ENCODE data around the gene FOXP1. TPM values are rescaled to one million over a fixed set of nuclear protein-coding genes. Genes with fewer than 3 reads are reported as not detected.

The FOXP1 gene
- polyA plus RNA-seq, 1 experiment, result 56.6 TPM

- DNase-seq (ENCODE audit: low read depth, low spot score), result no peak
- Histone ChIP-seq H3K27me3 (ENCODE audit: control insufficient read depth, insufficient read depth, low read length) (no peaks in the 10 kb centered on the region), H3K4me3 (ENCODE audit: low read depth, low read length) (no peak overlapping the region), H3K9me3 (ENCODE audit: control insufficient read depth, insufficient read depth, low read length) (no peaks in the 10 kb centered on the region), H3K27ac (ENCODE audit: low read depth, low read length) (no peak overlapping the region)
- POLR2A ChIA-PET, result no interaction called here
- TF ChIP-seq, protein P1, sequence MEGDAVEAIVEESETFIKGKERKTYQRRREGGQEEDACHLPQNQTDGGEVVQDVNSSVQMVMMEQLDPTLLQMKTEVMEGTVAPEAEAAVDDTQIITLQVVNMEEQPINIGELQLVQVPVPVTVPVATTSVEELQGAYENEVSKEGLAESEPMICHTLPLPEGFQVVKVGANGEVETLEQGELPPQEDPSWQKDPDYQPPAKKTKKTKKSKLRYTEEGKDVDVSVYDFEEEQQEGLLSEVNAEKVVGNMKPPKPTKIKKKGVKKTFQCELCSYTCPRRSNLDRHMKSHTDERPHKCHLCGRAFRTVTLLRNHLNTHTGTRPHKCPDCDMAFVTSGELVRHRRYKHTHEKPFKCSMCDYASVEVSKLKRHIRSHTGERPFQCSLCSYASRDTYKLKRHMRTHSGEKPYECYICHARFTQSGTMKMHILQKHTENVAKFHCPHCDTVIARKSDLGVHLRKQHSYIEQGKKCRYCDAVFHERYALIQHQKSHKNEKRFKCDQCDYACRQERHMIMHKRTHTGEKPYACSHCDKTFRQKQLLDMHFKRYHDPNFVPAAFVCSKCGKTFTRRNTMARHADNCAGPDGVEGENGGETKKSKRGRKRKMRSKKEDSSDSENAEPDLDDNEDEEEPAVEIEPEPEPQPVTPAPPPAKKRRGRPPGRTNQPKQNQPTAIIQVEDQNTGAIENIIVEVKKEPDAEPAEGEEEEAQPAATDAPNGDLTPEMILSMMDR (IDR thresholded peaks at IDR 0.05; ENCODE audit: low read depth, low read length), result no peak
- CTCF ChIA-PET, result interaction anchor here (0.5 to 1.0 kb wide), 2 partner anchors 252 to 378 kb away, joined by 3 read pairs; no protein-coding TSS in a partner anchor
Measured at GRCh38 chr3:71053495-71053894, 530.0 kb downstream of the FOXP1 start.

GRCh38 chr3:71052716-71053115 lies 530.8 kb downstream of the FOXP1 start:
- DNase-seq (ENCODE audit: low read depth, low spot score), result no peak

GRCh38 chr3:71051893-71052687 lies 531.4 kb downstream of the FOXP1 start:
- CTCF ChIA-PET, result interaction anchor here (1.1 kb wide), 1 partner anchor 534 kb away, joined by 3 read pairs; no protein-coding TSS in a partner anchor
- H3K27ac ChIP-seq (ENCODE audit: low read depth, low read length), result no peak overlapping the region
- no peaks in the 10 kb centered on the region for H3K9me3 ChIP-seq (ENCODE audit: control insufficient read depth, insufficient read depth, low read length)
- no peak overlapping the region for H3K4me3 ChIP-seq (ENCODE audit: low read depth, low read length)
- no peaks in the 10 kb centered on the region for H3K27me3 ChIP-seq (ENCODE audit: control insufficient read depth, insufficient read depth, low read length)
- DNase-seq (ENCODE audit: low read depth, low spot score), result no peak
- TF ChIP-seq, protein P1 (IDR thresholded peaks at IDR 0.05; ENCODE audit: low read depth, low read length), result no peak
- POLR2A ChIA-PET, result interaction anchor here (0.5 to 0.7 kb wide), 2 partner anchors 325 to 528 kb away, joined by 3 read pairs; no protein-coding TSS in a partner anchor

More at GRCh38 chr3:71052716-71053115, 530.8 kb downstream of the FOXP1 start:
- no peaks in the 10 kb centered on the region for H3K9me3 ChIP-seq (ENCODE audit: control insufficient read depth, insufficient read depth, low read length)
- ChIA-PET CTCF (interaction anchor here (0.7 to 1.1 kb wide), 2 partner anchors 534 to 628 kb away, joined by 3 read pairs; no protein-coding TSS in a partner anchor), POLR2A (interaction anchor here (0.7 kb wide), 1 partner anchor 325 kb away, joined by 3 read pairs; no protein-coding TSS in a partner anchor)
- no peak overlapping the region for H3K27ac ChIP-seq (ENCODE audit: low read depth, low read length)
- TF ChIP-seq, protein P1 (IDR thresholded peaks at IDR 0.05; ENCODE audit: low read depth, low read length), result no peak
- H3K27me3 ChIP-seq (ENCODE audit: control insufficient read depth, insufficient read depth, low read length), result no peaks in the 10 kb centered on the region
- no peak overlapping the region for H3K4me3 ChIP-seq (ENCODE audit: low read depth, low read length)

DNA sequence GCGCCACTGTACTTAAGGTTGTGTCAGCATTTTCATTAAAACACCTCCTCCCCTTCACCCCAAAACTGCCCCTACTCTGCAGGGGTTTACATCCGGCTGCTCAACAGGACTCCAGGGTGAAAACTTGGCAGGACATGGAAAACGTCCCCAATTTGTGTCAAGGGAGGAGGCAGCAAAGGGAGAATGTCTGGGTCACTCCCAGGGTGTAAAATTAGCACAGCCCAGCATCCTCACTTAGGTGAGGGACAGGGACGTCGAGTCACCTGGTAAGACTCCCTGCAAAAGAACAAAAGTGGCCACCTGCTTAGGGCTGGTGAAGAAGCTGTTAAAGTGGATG lies 532.3 kb downstream of the FOXP1 start:
- TF ChIP-seq, protein P1 (IDR thresholded peaks at IDR 0.05; ENCODE audit: low read depth, low read length), result no peak
- H3K4me3 ChIP-seq (ENCODE audit: low read depth, low read length), result no peak overlapping the region
- CTCF ChIA-PET, result no interaction called here
- H3K9me3 ChIP-seq (ENCODE audit: control insufficient read depth, insufficient read depth, low read length), result no peaks in the 10 kb centered on the region
- POLR2A ChIA-PET, result interaction anchor here (1.7 kb wide), 1 partner anchor 10 kb away, joined by 5 read pairs; no protein-coding TSS in a partner anchor
- DNase-seq (ENCODE audit: low read depth, low spot score), result no peak
- H3K27ac ChIP-seq (ENCODE audit: low read depth, low read length), result no peak overlapping the region
- H3K27me3 ChIP-seq (ENCODE audit: control insufficient read depth, insufficient read depth, low read length), result no peaks in the 10 kb centered on the region

Data from AG04450 (cell line).